PC-9 (cell line): ENCODE data around the gene TTC39A. TPM values are rescaled to one million over a fixed set of nuclear protein-coding genes. Genes with fewer than 3 reads are reported as not detected.

Experiments used
- BruUV-seq: library from RNA; stranded (reverse); fragments of 400-500 nt; replicated peaks from 2 replicates; lab custom pipeline; 2021; lab: Mats Ljungman, UMichigan
- CTCF ChIA-PET: fragments of 300-600 bp; sonication (Branson Sonifier 250); formaldehyde crosslinking; loops from one replicate; lab custom pipeline; 2022; ENCODE audit warnings: antibody characterized with exemption; lab: Charles Lee
- POLR2A ChIA-PET: fragments of 300-600 bp; sonication (Branson Sonifier 250); formaldehyde crosslinking; loops from one replicate; lab custom pipeline; 2022; ENCODE audit warnings: antibody characterized with exemption; ENCODE audit not compliant: unreplicated experiment; lab: Charles Lee
- DNase-seq, 2 experiments: peaks; one replicate each; pipeline versions ENCODE4 v3.0.0 to v3.0.0-alpha.2; 2015 to 2022; ENCODE audit warnings: mixed read lengths in 1 of 2
- H2AFZ ChIP-seq: fragments of 200-600 bp; sonication (generic); 2 replicates; pipeline ENCODE4 v1.8.1; 2017; ENCODE audit warnings: antibody characterized with exemption
- H3F3A ChIP-seq: fragments of 200-600 bp; sonication (generic); 2 replicates; pipeline ENCODE4 v1.8.1; 2017; ENCODE audit warnings: antibody characterized with exemption, mild to moderate bottlenecking, low read depth; ENCODE audit not compliant: insufficient read depth
- H3K27ac ChIP-seq: fragments of 200-600 bp; sonication (generic); 2 replicates; pipeline ENCODE4 v1.6.1; 2016; ENCODE audit warnings: mixed run types
- H3K27me3 ChIP-seq: fragments of 200-600 bp; sonication (generic); 2 replicates; pipeline ENCODE4 v1.6.1; 2016; ENCODE audit warnings: low read depth, mixed run types; ENCODE audit not compliant: insufficient read depth
- H3K36me3 ChIP-seq: fragments of 200-600 bp; sonication (generic); 2 replicates; pipeline ENCODE4 v1.6.1; 2016; ENCODE audit warnings: low read depth, mixed run types
- H3K4me1 ChIP-seq: fragments of 200-600 bp; sonication (generic); replicated peaks from 2 replicates; pipeline ENCODE4 v1.6.1; 2016; ENCODE audit warnings: mixed run types; ENCODE audit not compliant: insufficient read depth
- H3K4me2 ChIP-seq: fragments of 200-600 bp; sonication (generic); 2 replicates; pipeline ENCODE4 v1.6.1; 2017; ENCODE audit warnings: mixed run types
- H3K4me3 ChIP-seq: fragments of 200-600 bp; sonication (generic); 2 replicates; pipeline ENCODE4 v1.6.1; 2016; ENCODE audit warnings: mixed run types
- H3K79me2 ChIP-seq: fragments of 200-600 bp; sonication (generic); 2 replicates; pipeline ENCODE4 v1.6.1; 2017; ENCODE audit warnings: low read depth, mixed run types
- H3K9me2 ChIP-seq: fragments of 200-600 bp; sonication (generic); 2 replicates; pipeline ENCODE4 v1.8.1; 2017; ENCODE audit warnings: mild to moderate bottlenecking; ENCODE audit not compliant: insufficient read depth
- H3K9me3 ChIP-seq: fragments of 200-600 bp; sonication (generic); 2 replicates; pipeline ENCODE4 v1.8.1; 2016; ENCODE audit warnings: low read depth; ENCODE audit not compliant: insufficient read depth
- H4K20me1 ChIP-seq: fragments of 200-600 bp; sonication (generic); 2 replicates; pipeline ENCODE4 v1.8.1; 2017; ENCODE audit not compliant: insufficient read depth
- EZH2 ChIP-seq: fragments of 200-600 bp; sonication (generic); IDR thresholded peaks from 2 replicates; pipeline ENCODE4 v1.8.0; 2017; ENCODE audit warnings: antibody characterized with exemption, low read depth
- intact Hi-C: fragments of 100-400 bp; cut with micrococcal nuclease; formaldehyde crosslinking; loops from one replicate; pipeline ENCODE4 v1.10.0; 2022; ENCODE audit not compliant: unreplicated experiment
- total RNA-seq: library from RNA; stranded (reverse); gene quantifications from 2 replicates; pipeline ENCODE4 v1.2.3, GENCODE V29; 2021
- TF ChIP-seq, protein P1 (sequence below): fragments of 200-600 bp; sonication (generic); conservative IDR thresholded peaks from 2 replicates; pipeline ENCODE4 v1.6.1; 2017; ENCODE audit warnings: mixed run types, antibody characterized with exemption, mild to moderate bottlenecking, moderate library complexity

Gene TTC39A
- total RNA-seq, 1 experiment from 2014 or later = 7.3 TPM

DNA sequence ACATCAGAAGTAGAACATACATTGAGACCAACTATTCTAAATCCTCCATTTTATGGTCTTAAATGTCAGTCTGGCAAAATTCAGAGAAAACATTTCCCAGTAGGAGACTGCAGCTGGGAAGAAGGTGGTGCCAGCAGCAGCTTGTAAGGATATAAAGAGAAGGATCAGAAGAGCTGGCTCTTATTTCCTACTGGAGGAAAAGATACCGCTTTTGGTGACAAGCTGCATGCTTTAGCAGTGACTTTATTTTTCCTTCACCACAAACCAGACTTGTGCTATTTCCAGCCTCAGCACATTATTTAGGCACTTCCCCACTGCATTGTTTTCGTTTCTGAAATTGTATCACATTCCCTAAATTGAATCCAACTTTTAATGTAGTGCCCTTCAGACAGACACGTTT lies 65.9 kb downstream of the TTC39A start:
- H3K9me2 ChIP-seq = no peaks in the 10 kb centered on the region
- peak; percentile 35 to 49 for DNase-seq
- H2AFZ ChIP-seq = no peak overlapping the region
- no TSS peak for BruUV-seq
- TF ChIP-seq, protein P1, sequence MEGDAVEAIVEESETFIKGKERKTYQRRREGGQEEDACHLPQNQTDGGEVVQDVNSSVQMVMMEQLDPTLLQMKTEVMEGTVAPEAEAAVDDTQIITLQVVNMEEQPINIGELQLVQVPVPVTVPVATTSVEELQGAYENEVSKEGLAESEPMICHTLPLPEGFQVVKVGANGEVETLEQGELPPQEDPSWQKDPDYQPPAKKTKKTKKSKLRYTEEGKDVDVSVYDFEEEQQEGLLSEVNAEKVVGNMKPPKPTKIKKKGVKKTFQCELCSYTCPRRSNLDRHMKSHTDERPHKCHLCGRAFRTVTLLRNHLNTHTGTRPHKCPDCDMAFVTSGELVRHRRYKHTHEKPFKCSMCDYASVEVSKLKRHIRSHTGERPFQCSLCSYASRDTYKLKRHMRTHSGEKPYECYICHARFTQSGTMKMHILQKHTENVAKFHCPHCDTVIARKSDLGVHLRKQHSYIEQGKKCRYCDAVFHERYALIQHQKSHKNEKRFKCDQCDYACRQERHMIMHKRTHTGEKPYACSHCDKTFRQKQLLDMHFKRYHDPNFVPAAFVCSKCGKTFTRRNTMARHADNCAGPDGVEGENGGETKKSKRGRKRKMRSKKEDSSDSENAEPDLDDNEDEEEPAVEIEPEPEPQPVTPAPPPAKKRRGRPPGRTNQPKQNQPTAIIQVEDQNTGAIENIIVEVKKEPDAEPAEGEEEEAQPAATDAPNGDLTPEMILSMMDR = no peak
- TF ChIP-seq EZH2 = no peak
- peaks cover 29% of the 10 kb centered on the region for H4K20me1 ChIP-seq
- intact Hi-C loops = no loop called here
- no peak overlapping the region for H3K4me2 ChIP-seq
- CTCF ChIA-PET = no interaction called here
- H3K9me3 ChIP-seq = no peaks in the 10 kb centered on the region
- no peak overlapping the region for H3K4me3 ChIP-seq
- H3K79me2 ChIP-seq = peaks cover 93% of the 10 kb centered on the region
- no peaks in the 10 kb centered on the region for H3K27me3 ChIP-seq
- POLR2A ChIA-PET = interaction anchor here (0.6 kb wide), 2 partner anchors 17 to 513 kb away, joined by 3 read pairs; no protein-coding TSS in a partner anchor
- H3K4me1 ChIP-seq = peaks cover 44% of the 10 kb centered on the region
- peaks cover 22% of the 10 kb centered on the region; the same call in 1 of the 2 replicates for H3F3A ChIP-seq
- no peaks in the 10 kb centered on the region for H3K36me3 ChIP-seq
- no peak overlapping the region for H3K27ac ChIP-seq

DNA sequence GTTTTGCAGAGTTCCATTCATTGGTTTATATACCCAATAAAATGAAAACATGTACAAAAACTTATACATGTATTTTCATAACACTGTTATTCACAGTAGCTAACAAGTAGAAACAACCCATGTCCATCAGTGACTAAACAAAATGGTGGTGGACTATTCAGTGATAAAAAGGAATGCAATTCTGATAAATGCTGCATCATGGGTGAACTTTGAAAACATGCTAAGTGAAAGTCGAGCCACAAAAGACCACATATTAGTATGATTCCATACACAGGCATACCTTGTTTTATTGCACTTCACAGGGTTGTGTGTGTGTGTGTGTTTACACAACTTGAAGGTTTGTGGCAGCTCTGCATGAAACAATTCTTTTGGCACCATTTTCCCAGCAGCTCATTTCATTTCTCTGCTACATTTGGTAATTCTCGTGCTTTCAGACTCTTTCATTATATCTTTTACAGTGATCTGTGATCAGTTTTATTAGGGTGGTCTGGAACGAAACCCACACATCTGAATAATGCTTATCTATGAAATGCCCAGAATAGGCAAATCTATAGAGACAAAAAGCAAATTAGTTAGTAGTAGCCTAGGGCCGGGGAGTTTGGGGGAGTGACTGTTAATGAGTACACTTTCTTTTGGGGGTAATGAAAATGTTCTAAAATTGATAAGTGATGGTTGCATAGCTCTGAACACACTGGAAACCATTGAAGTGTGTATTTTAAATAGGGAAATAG lies 67.0 kb downstream of the TTC39A start:
- POLR2A ChIA-PET = interaction anchor here (0.6 kb wide), 2 partner anchors 17 to 52 kb away, joined by 3 read pairs; no protein-coding TSS in a partner anchor
- intact Hi-C loops = no loop called here
- H3K4me2 ChIP-seq = no peak overlapping the region
- no peak overlapping the region for H2AFZ ChIP-seq
- no peak overlapping the region for H3K27ac ChIP-seq
- BruUV-seq = no TSS peak
- H3K4me1 ChIP-seq = peaks cover 41% of the 10 kb centered on the region
- H3F3A ChIP-seq = peaks cover 22% of the 10 kb centered on the region; the same call in 1 of the 2 replicates
- no peaks in the 10 kb centered on the region for H3K27me3 ChIP-seq
- no peak overlapping the region for H3K4me3 ChIP-seq
- H3K9me2 ChIP-seq = no peaks in the 10 kb centered on the region
- no peak for TF ChIP-seq EZH2
- TF ChIP-seq, protein P1 = no peak
- H3K79me2 ChIP-seq = peaks cover 96% of the 10 kb centered on the region
- no peaks in the 10 kb centered on the region for H3K9me3 ChIP-seq
- no peak for DNase-seq
- peaks cover 41% of the 10 kb centered on the region for H4K20me1 ChIP-seq
- CTCF ChIA-PET = interaction anchor here (0.6 kb wide), 1 partner anchor 28 kb away, joined by 5 read pairs; the partner anchor contains the start of gene RNF11
- no peaks in the 10 kb centered on the region for H3K36me3 ChIP-seq

DNA sequence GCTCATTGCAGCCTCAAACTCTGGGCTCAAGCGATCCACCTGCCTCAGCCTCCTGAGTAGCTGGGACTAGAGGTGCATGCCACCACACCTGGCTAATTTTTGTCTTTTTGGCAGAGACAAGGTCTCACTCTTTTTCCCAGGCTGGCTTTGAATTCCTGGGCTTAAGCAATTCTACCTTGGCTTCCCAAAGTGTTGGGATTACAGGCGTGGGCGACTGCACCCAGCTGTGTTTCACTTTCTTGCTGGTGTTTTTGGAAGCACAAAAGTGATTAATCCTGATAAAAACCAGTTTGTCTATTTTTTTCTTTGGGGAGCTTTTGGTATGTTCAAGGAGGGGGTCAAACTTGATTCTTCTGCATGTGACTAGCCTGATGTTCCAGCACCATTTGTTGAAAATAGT lies 75.0 kb downstream of the TTC39A start:
- no peak for DNase-seq
- no peak overlapping the region for H3K4me2 ChIP-seq
- H3K4me1 ChIP-seq = peaks cover 5% of the 10 kb centered on the region; the same call in 1 of the 2 replicates
- no peak overlapping the region for H2AFZ ChIP-seq
- intact Hi-C loops = no loop called here
- H3K9me3 ChIP-seq = no peaks in the 10 kb centered on the region
- H3K36me3 ChIP-seq = no peaks in the 10 kb centered on the region
- H3K27ac ChIP-seq = no peak overlapping the region
- peaks cover 11% of the 10 kb centered on the region; the same call in 1 of the 2 replicates for H3F3A ChIP-seq
- ChIA-PET CTCF (no interaction called here), POLR2A (no interaction called here)
- H3K79me2 ChIP-seq = peaks cover 95% of the 10 kb centered on the region
- H3K27me3 ChIP-seq = no peaks in the 10 kb centered on the region
- H4K20me1 ChIP-seq = peaks cover 65% of the 10 kb centered on the region
- H3K9me2 ChIP-seq = no peaks in the 10 kb centered on the region
- H3K4me3 ChIP-seq = no peak overlapping the region
- TF ChIP-seq, protein P1 = no peak
- TF ChIP-seq EZH2 = no peak
- no TSS peak for BruUV-seq
